Brain microvascular endothelial cell (primary cell): ENCODE data around the gene ANP32B.
"Not testable (repeated sequence)": the region's sequence is repeated elsewhere in the genome, so short reads cannot be mapped to it uniquely, and the experiment has no call there.

Experiments
- DNase-seq: peaks from one replicate; pipeline ENCODE4 v3.0.0-alpha.2; 2020
- H3K27ac ChIP-seq: fragments of 250-450 bp; sonication (Bioruptor Pico); 2 replicates; pipeline ENCODE4 v1.5.1; 2020; ENCODE audit warnings: mild to moderate bottlenecking, moderate library complexity
- H3K27me3 ChIP-seq: fragments of 250-450 bp; sonication (Bioruptor Pico); replicated peaks from 2 replicates; pipeline ENCODE4 v1.5.1; 2020; ENCODE audit warnings: mild to moderate bottlenecking
- H3K36me3 ChIP-seq: fragments of 250-450 bp; sonication (Bioruptor Pico); replicated peaks from 2 replicates; pipeline ENCODE4 v1.5.1; 2020; ENCODE audit warnings: mild to moderate bottlenecking
- H3K4me3 ChIP-seq: 2 replicates; pipeline ENCODE4 v1.5.1; 2011; ENCODE audit warnings: low read depth, mild to moderate bottlenecking, control low read depth, low read length, moderate library complexity
- CTCF ChIP-seq: IDR thresholded peaks from 2 replicates; pipeline ENCODE4 v1.5.1; 2011; ENCODE audit warnings: low read depth, mild to moderate bottlenecking, moderate library complexity, low read length, control low read depth, inconsistent platforms; ENCODE audit errors: missing control alignments
- in situ Hi-C: cut with HindIII; loops from 2 replicates; pipeline ENCODE4 v1.10.0; 2017; ENCODE audit warnings: low sequenced_read_pairs, low pct_ligation_motif_present

The ANP32B gene

GRCh38 chr9:98016137-98016680, 33.1 kb downstream of the ANP32B start:
- no peak for TF ChIP-seq CTCF
- in situ Hi-C loops: no loop called here
- no peak for DNase-seq
- H3K4me3 ChIP-seq: no peak overlapping the region
- H3K27ac ChIP-seq: no peak overlapping the region
- H3K27me3 ChIP-seq: no peaks in the 10 kb centered on the region
- H3K36me3 ChIP-seq: peaks cover 69% of the 10 kb centered on the region

- H3K27ac ChIP-seq: no peak overlapping the region
- in situ Hi-C loops: no loop called here
- peaks cover 63% of the 10 kb centered on the region for H3K36me3 ChIP-seq
- no peak for TF ChIP-seq CTCF
- H3K27me3 ChIP-seq: no peaks in the 10 kb centered on the region
- H3K4me3 ChIP-seq: no peak overlapping the region
- DNase-seq: no peak
Measured at GRCh38 chr9:98017306-98017705, 34.2 kb downstream of the ANP32B start.

- no peak for DNase-seq
- Histone ChIP-seq H3K27me3 (no peaks in the 10 kb centered on the region), H3K36me3 (peaks cover 53% of the 10 kb centered on the region), H3K27ac (no peak overlapping the region), H3K4me3 (no peak overlapping the region)
- TF ChIP-seq CTCF: no peak
- in situ Hi-C loops: no loop called here
Measured at GRCh38 chr9:98018347-98018746, 35.2 kb downstream of the ANP32B start.

- H3K36me3 ChIP-seq: peaks cover 45% of the 10 kb centered on the region
- H3K4me3 ChIP-seq: no peak overlapping the region
- TF ChIP-seq CTCF: no peak
- no peak overlapping the region for H3K27ac ChIP-seq
- in situ Hi-C loops: no loop called here
- no peak for DNase-seq
- H3K27me3 ChIP-seq: no peaks in the 10 kb centered on the region
Measured at GRCh38 chr9:98019098-98019497, 36.0 kb downstream of the ANP32B start.

GRCh38 chr9:98019869-98020268, 36.7 kb downstream of the ANP32B start:
- in situ Hi-C loops, H3K27me3 ChIP-seq, H3K27ac ChIP-seq, DNase-seq, H3K4me3 ChIP-seq: not testable (repeated sequence)
- H3K36me3 ChIP-seq: peaks cover 37% of the 10 kb centered on the region

- TF ChIP-seq CTCF: no peak
- in situ Hi-C loops: no loop called here
- Histone ChIP-seq H3K27me3 (no peaks in the 10 kb centered on the region), H3K4me3 (no peak overlapping the region), H3K36me3 (peaks cover 33% of the 10 kb centered on the region), H3K27ac (no peak overlapping the region)
- DNase-seq: no peak
Measured at GRCh38 chr9:98020476-98021145, 37.5 kb downstream of the ANP32B start.
